GM19467 (cell line): ENCODE results near the gene PNPLA2.

Experiments
- ATAC-seq: cut with Tn5 transposase; IDR thresholded peaks from one replicate; pipeline ENCODE4 v1.9.1; 2021; ENCODE audit warnings: mild to moderate bottlenecking, moderate library complexity; ENCODE audit not compliant: unreplicated experiment

Gene PNPLA2

GRCh38 chr11:829176-829846 is 10.6 kb downstream of the PNPLA2 start:
- ATAC-seq = no peak

DNA sequence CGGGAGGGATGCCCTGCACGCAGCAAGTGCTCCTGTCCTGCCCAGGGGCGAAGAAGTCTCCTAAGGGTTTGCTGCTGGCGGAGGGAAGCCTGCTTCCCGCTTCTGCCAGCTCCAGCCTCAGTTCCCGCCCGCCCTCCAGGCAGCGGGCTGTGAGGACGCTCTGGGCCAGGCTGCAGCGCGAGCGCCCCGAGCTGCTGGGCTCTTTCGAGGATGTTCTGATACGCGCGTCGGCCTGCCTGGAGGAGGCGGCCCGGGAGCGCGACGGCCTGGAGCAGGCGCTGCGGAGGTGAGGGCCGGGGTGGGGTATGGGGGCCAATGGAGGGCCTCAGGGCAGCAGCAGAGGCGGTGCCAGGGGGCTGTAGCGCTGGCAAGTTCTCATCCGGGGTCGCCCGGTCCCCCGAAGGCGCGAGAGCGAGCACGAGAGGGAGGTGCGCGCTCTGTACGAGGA is 11.2 kb downstream of the PNPLA2 start:
- ATAC-seq = no peak

DNA sequence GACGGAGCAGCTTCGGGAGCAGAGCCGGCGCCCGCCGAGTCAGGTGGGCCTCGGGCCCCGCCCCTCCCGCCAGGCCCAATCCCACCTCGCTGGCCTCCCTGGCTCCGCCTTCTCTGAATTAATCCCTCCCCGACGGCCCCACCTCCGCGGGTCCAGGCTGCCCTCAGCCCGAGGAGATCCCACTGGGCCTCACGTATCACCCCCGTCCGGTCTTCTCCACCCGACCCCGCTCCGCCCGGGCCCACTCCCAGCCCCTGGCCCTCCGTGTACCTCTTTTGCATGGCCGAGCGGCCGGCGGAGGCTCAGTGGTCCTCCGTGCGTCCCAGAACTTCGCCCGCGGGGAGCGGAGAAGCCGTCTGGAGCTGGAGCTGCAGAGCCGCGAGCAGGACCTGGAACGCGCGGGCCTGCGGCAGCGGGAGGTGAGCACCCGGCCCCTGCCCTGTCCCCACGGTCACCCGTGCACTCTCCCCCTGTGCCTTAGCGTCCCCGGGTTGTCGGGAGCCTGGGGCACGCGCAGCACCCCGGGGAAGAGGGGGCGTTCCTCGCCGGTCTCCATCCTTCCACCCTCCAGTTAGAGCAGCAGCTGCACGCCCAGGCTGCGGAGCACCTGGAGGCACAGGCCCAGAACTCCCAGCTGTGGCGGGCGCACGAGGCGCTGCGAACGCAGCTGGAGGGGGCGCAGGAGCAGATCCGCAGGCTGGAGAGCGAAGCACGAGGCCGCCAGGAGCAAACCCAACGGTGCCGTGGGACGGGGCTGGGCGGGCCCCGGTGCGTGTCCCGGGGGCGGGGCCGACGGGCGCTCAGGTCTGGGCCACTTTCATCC is 11.8 kb downstream of the PNPLA2 start:
- no peak for ATAC-seq

DNA sequence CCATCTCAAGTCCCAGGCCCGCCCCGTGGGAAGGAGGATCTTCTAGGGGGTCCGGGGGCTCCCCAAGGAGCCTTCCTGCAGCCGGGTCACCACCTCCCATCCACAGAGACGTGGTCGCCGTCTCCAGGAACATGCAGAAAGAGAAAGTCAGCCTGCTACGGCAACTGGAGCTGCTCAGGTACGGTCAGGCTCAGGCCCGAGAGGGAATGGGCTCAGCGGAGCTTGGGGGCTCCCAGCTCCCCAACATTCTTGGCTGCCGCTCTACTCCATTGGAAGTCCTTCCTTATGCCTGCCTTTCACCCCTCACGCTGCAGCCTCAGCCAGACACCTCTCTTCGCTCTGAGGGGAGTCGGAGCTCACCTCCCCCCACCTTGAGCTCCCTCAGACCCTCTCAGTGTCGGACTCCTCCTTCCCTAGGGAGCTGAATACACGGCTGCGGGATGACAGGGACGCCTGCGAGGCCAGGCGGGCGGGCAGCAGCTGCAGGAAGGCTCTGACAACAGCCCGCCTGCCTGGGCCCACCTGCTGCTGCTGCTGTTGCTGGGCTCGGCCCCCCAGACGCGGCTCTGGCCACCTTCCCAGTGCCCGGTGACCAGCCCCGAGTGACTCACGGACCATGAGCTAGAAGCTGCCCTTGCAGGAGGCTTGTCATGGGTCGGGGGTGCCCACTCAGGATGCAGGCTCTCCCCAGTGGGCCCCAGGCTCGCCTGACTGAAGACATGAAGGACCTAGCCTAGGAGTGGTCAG is 12.6 kb downstream of the PNPLA2 start:
- ATAC-seq = no peak

GRCh38 chr11:831961-832528 is 13.3 kb downstream of the PNPLA2 start:
- ATAC-seq = no peak

DNA sequence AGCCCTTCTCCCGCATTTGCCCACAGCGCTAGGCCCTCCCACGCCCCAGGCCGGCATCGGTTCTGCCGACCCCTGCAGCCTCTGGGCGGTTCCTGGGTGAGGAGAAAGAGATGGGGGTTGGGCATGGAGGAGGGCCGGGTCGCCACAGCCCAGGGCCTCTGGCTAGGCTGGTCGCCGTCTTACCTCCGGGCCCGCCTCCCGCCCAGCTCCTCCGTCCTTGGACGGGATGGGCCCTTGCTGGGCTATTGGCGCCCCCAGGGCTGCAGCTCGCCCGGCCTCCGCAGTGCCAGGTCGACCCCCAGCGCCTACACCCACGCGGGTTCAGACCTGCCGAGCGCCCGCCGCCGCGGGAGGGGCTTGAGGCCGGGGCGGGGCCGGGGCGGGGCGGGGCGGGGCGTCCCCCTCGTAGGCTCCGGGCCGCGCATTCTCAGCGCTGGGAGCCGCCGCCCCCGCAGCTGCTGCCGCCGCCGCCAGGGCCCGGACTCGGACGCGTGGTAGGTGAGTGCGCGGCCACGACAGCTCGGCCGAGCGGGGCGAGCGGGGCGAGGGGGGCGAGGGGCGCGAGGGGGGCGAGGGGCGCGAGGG is 13.9 kb downstream of the PNPLA2 start, which contains the start of gene CD151:
Gene CD151, plus strand, starts transcription at position 424 of the 585 bp plus-strand sequence. CDS start 3,118 bp downstream, outside the sequence.
- ATAC-seq = no peak

- no peak for ATAC-seq
These were observed 14.5 kb downstream of the PNPLA2 start for GRCh38 chr11:833114-833791.

DNA sequence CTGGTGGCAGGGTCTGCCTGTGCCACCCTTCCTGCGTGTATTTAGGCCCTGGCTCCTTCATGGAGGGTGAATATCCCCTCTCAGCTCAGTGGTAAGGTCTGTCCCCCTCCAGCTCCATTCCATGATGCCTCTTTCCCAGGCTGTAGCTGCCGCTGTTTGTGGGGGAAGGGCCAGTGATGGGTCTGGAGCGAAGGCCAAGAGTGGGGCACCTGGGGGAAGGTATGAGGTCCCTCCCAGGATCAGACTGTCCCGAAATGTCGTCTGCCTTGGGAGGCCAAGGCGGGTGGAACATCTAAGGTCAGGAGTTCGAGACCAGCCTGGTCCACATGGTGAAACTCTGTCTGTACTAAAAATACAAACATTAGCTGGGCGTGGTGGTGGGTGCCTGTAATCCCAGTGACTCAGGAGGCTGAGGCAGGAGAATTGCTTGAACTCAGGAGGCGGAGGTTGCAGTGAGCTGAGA is 15.2 kb downstream of the PNPLA2 start:
- ATAC-seq = no peak

GRCh38 chr11:834371-835316 is 15.9 kb downstream of the PNPLA2 start:
- no peak for ATAC-seq

DNA sequence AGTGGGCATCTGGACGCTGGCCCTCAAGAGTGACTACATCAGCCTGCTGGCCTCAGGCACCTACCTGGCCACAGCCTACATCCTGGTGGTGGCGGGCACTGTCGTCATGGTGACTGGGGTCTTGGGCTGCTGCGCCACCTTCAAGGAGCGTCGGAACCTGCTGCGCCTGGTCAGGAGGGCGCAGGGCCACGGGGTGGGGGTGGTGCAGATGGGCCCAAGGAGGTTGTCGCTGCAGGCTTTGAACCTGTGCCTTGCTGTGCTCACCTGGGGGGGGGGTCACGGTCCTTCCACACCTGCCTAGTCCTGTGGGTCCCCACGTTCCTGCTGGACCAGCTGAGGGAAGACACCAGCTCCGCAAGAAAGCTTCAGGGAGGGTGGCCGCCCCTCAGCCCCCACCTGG is 17.6 kb downstream of the PNPLA2 start:
- ATAC-seq = no peak

- no peak for ATAC-seq
These were observed 18.0 kb downstream of the PNPLA2 start for GRCh38 chr11:836700-837099.

DNA sequence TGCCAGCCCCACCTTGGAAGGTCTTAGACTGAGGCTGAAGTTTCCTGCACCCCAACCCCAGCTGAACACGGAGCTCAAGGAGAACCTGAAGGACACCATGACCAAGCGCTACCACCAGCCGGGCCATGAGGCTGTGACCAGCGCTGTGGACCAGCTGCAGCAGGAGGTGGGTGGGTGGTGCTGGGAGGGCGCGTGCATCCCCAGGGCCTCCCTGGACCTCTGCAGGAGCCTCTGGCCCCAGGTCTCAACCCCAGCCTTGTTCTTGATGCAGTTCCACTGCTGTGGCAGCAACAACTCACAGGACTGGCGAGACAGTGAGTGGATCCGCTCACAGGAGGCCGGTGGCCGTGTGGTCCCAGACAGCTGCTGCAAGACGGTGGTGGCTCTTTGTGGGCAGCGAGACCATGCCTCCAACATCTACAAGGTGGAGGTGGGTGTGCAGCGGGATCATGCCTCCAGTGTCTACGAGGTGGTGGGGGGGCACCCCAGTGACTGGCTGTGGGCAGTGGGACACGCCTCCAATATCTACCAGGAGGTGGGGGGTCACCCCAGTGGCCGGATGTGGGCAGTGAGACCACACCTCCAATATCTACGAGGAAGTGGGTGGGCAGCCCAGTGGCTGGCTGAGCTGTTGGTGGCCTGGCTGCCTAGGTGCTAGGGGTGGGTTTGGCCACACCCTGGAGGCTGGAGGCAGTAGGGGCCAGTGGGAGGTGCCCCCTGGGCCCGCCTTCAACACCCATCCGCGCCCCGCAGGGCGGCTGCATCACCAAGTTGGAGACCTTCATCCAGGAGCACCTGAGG is 18.7 kb downstream of the PNPLA2 start:
- ATAC-seq = no peak

DNA sequence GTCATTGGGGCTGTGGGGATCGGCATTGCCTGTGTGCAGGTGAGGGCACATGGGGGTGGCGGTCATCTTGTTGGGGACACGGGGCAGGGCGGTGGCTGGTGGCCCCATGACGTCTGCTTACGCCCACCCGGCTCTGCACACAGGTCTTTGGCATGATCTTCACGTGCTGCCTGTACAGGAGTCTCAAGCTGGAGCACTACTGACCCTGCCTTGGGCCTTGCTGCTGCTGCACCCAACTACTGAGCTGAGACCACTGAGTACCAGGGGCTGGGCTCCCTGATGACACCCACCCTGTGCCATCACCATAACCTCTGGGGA is 19.2 kb downstream of the PNPLA2 start:
- no peak for ATAC-seq

GRCh38 chr11:838441-839279 is 19.9 kb downstream of the PNPLA2 start:
- no peak for ATAC-seq

GRCh38 chr11:839280-839623 is 20.5 kb downstream of the PNPLA2 start:
- ATAC-seq = no peak

- no peak for ATAC-seq
These were observed 21.3 kb downstream of the PNPLA2 start for GRCh38 chr11:839875-840617.

DNA sequence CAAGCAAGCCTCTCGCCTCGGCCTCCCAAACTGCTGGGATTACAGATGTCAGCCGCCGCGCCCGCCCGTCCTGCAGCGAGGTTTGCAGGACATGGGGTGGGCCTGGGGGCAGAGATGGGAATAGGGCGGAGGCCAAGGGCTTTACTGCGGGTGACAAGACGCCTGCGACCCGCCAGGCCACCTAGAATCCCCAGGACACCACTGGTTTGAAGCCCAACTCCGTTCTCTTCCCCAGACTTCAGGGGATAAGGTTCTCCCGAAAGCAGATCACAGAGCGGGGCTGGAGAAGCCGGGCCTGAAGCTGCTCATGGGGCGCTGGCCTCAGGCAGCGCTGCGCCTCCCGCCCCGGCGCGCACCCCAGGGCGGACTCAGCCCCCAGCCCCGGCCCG is 23.3 kb downstream of the PNPLA2 start:
- ATAC-seq = no peak
